Measurements from ENCODE around the gene DENND1B. TPM values are rescaled to one million over a fixed set of nuclear protein-coding genes. Genes with fewer than 3 reads are reported as not detected.
A peak's percentile ranks its signal among the peaks of the same experiment; 100 is the strongest.

The DENND1B gene
- total and polyA plus RNA-seq, 2 of the 13 experiments (the other 11 are each of a cell fraction or from before 2014, with no cell fraction given), result 2.6 to 5.7 TPM

- H3K4me1 ChIP-seq (ENCODE audit: insufficient read depth, low read length), result no peaks in the 10 kb centered on the region
- H3K36me3 ChIP-seq (replicated peaks in 1 of 2; ENCODE audit: control insufficient read depth in 1 of 2, insufficient read depth in 2 of 2, low read length in 2 of 2), result no peaks in the 10 kb centered on the region
- H4K20me1 ChIP-seq (ENCODE audit: insufficient read depth, low read length), result no peaks in the 10 kb centered on the region
- in situ Hi-C loops (cut with HindIII; ENCODE audit: extremely low pct_ligation_motif_present, low pct_unique_long_range_greater_than_20kb) (no loop called here), intact Hi-C loops (cut with micrococcal nuclease; ENCODE audit: unreplicated experiment) (no loop called here)
- no peak for TF ChIP-seq ZNF343 (CRISPR knock-in tag; IDR thresholded peaks at IDR 0.05)
- ATAC-seq (peak; percentile 37; the same call in 1 of the 3 replicates), FAIRE-seq (no peak), DNase-seq (ENCODE audit: low spot score) (no peak)
- no peak overlapping the region for H3K27ac ChIP-seq (ENCODE audit: extremely low read length, insufficient read depth, low read length)
- POLR2A ChIA-PET, result no interaction called here
- CTCF ChIA-PET (ENCODE audit: low intra/inter-chr PET ratio, low total read pairs), result no interaction called here
- H3K4me3 ChIP-seq (replicated peaks in 1 of 3; ENCODE audit: insufficient read depth in 1 of 3, low read depth in 2 of 3, low read length in 3 of 3), result no peak overlapping the region
- 0% methylated on average over 3 of the region's 4 CpGs for WGBS (ENCODE audit: low lambda C conversion rate)
- H3K9me3 ChIP-seq (ENCODE audit: low read length), result no peaks in the 10 kb centered on the region
- no peak overlapping the region for H2AFZ ChIP-seq (ENCODE audit: low read length)
- no peaks in the 10 kb centered on the region for H3K27me3 ChIP-seq (ENCODE audit: control insufficient read depth in 1 of 2, insufficient read depth in 2 of 2, low read length in 2 of 2)
- H3K4me2 ChIP-seq (ENCODE audit: low read depth, low read length), result no peak overlapping the region
- BruUV-seq (replicated peaks), result no TSS peak
- H3K9ac ChIP-seq (ENCODE audit: insufficient read depth, low read depth, low read length), result no peak overlapping the region
- no peaks in the 10 kb centered on the region for H3K79me2 ChIP-seq (ENCODE audit: insufficient read depth, low read length)
Observed at GRCh38 chr1:197481101-197481500, 294.2 kb downstream of the DENND1B start.

- ATAC-seq, result no peak
- Histone ChIP-seq H3K36me3 (replicated peaks in 1 of 2; ENCODE audit: control insufficient read depth in 1 of 2, insufficient read depth in 2 of 2, low read length in 2 of 2) (no peaks in the 10 kb centered on the region), H3K27ac (ENCODE audit: extremely low read length, insufficient read depth, low read length) (no peak overlapping the region), H2AFZ (ENCODE audit: low read length) (no peak overlapping the region), H4K20me1 (ENCODE audit: insufficient read depth, low read length) (no peaks in the 10 kb centered on the region), H3K27me3 (ENCODE audit: control insufficient read depth in 1 of 2, insufficient read depth in 2 of 2, low read length in 2 of 2) (no peaks in the 10 kb centered on the region), H3K4me1 (ENCODE audit: insufficient read depth, low read length) (no peaks in the 10 kb centered on the region), H3K9ac (ENCODE audit: insufficient read depth, low read depth, low read length) (no peak overlapping the region), H3K79me2 (ENCODE audit: insufficient read depth, low read length) (no peaks in the 10 kb centered on the region), H3K4me3 (replicated peaks in 1 of 3; ENCODE audit: insufficient read depth in 1 of 3, low read depth in 2 of 3, low read length in 3 of 3) (no peak overlapping the region), H3K9me3 (ENCODE audit: low read length) (no peaks in the 10 kb centered on the region), H3K4me2 (ENCODE audit: low read depth, low read length) (no peak overlapping the region)
- CTCF ChIA-PET (ENCODE audit: low intra/inter-chr PET ratio, low total read pairs), result no interaction called here
- 52% methylated on average over 5 of the region's 6 CpGs for WGBS (ENCODE audit: low lambda C conversion rate)
- no TSS peak for BruUV-seq (replicated peaks)
- no peak for FAIRE-seq
- intact Hi-C loops (cut with micrococcal nuclease; ENCODE audit: unreplicated experiment) (no loop called here), in situ Hi-C loops (cut with HindIII; ENCODE audit: extremely low pct_ligation_motif_present, low pct_unique_long_range_greater_than_20kb) (no loop called here)
- TF ChIP-seq CHD4 (IDR thresholded peaks at IDR 0.05; ENCODE audit: borderline replicate concordance, low read length) (no peak), MEIS1 (CRISPR knock-in tag; IDR thresholded peaks at IDR 0.05; ENCODE audit: borderline replicate concordance) (no peak)
- POLR2A ChIA-PET, result no interaction called here
- no peak for DNase-seq (ENCODE audit: low spot score)
Observed at GRCh38 chr1:197480446-197480845, 294.8 kb downstream of the DENND1B start.
